CD4-positive, alpha-beta T cell treated with Interleukin-15 for 1 hour (primary cell): ENCODE measurements around the gene APPBP2.
"Not testable (repeated sequence)": the region's sequence is repeated elsewhere in the genome, so short reads cannot be mapped to it uniquely, and the experiment has no call there.

Experiments
- DNase-seq: peaks from one replicate; pipeline ENCODE4 v3.0.0-alpha.2; 2020

The APPBP2 gene

GRCh38 chr17:60428491-60428890, 97.6 kb downstream of the APPBP2 start:
- not testable (repeated sequence) for DNase-seq

DNA sequence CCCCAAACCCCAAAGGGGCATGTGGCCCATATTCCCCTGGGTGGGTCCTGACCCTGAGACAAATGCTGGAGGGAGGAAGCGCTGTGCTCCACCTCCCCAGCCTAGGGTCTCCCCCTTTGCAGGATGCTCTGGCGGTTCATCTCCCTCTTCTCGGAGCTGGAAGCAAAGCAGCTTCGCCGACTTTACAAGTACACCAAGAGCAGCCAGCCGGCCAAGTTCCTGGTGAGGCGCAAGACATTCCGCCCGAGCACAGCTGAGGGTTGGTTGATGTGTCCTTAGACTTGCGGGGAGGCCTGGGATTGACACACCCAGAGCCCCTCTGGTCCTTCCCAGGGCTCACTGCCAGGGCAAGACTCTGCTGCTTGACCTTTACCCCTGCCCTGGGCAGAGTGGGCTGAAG, 99.4 kb downstream of the APPBP2 start:
- DNase-seq = no peak

- no peak for DNase-seq
Observed at GRCh38 chr17:60425626-60426025, 100.4 kb downstream of the APPBP2 start.

DNA sequence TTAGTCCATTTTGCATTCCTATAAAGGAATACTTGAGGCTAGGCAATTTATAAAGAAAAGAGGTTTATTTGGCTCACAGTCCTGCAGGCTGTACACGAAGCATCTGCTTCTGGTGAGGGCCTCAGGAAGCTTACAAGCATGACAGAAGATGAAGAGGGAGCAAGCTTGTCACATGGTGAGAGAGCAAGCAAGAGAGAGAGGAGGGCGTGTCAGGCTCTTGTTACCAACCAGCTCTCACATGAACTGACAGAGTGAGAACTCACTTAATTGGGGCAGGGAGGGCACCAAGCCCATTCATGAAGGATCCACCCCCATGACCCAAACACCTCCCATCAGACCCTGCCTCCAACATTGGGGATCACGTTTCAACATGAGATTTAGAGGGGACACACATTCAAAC, 102.2 kb downstream of the APPBP2 start:
- DNase-seq = no peak

DNA sequence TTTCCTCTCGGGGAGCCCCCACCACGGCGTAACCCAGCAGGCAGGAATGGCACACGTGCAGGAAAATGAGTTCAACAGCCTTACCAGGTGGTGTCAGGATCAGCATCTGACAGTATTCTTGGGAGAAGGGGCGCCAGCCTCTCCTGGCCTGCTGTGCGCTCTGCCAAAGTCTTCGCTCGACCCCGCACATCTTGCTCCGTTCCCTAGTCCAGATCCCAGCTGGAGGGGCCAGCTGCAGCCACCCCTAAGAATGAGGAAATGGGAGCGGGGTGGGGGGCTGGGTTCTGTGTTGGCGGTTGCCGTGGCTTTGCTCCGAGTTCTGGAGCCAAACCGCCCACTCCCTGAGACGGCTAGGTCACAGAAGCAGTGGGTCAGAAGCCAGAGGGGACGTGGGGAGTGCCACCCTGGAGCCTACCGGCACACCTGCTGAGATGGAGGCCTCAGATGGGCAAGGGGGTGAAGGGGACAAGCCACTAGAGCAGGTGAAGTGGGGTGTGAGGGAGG, 103.8 kb downstream of the APPBP2 start, which contains the start of gene CHCT1:
Gene CHCT1 (plus strand): TSS at position 328 of the 504 bp plus-strand sequence. CDS start 104 bp downstream, at position 432.
- no peak for DNase-seq

- peak; percentile 77 for DNase-seq
Observed at GRCh38 chr17:60421273-60422161, 104.5 kb downstream of the APPBP2 start.

GRCh38 chr17:60419875-60420274, 106.2 kb downstream of the APPBP2 start:
- not testable (repeated sequence) for DNase-seq

- not testable (repeated sequence) for DNase-seq
Observed at GRCh38 chr17:60419003-60419402, 107.0 kb downstream of the APPBP2 start.

- no peak for DNase-seq
Observed at GRCh38 chr17:60416368-60416925, 109.6 kb downstream of the APPBP2 start.

- no peak for DNase-seq
Observed at GRCh38 chr17:60415146-60415545, 110.9 kb downstream of the APPBP2 start.

GRCh38 chr17:60412701-60413100, 113.3 kb downstream of the APPBP2 start:
- DNase-seq = no peak

DNA sequence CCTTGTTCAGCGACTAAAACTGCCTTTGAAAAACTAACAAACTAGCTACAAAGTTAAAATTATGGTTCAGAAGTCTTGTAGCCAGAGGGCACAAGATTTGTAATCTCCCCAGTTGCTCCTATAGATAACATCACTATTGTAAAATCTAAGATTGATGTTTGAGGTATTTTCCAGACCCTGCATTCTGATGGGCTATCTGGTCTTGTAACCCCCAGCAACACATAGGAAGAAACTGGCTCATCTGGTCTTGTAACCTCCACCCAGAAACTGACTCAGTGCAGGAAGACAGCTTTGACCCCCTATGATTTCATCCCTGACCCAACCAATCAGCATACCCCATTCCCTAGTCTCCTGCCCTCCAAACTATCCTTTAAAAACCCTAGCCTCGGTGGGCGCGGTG, 116.0 kb downstream of the APPBP2 start:
- DNase-seq = no peak

GRCh38 chr17:60406887-60407286, 119.2 kb downstream of the APPBP2 start:
- no peak for DNase-seq

- DNase-seq = no peak
Observed at GRCh38 chr17:60403962-60404361, 122.1 kb downstream of the APPBP2 start.

DNA sequence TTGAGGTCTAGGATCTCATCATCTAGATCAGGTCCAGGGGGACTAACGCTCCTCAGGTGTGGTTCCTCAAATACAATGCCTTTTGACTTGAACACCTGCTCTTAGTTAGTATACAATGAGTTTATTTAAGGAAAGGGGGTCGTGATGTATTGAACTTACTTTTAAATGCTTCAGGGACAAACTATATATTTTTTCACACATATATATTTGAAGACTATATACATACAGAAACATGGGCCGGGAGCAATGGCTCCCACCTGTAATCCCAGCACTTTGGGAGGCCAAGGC, 122.6 kb downstream of the APPBP2 start:
- no peak for DNase-seq

DNA sequence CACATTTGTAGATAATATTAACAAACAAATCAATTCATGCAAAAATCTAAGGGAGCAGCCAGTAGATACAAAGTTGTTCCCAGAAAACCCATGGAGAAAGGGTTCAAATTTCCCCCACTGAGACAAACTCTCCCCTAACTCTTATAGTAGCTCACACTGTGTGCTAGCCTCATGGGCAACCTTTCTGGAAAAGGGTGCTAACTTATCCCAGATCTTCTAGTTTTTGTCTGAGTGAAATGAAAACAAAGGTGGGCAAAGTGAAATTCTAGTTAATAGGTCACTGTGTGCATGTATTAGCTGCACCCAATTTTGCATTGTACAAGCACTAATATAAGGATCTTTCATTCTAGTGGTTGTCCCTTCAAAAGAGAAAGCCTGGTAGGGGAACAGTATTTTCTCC, 124.2 kb downstream of the APPBP2 start:
- DNase-seq = no peak

DNA sequence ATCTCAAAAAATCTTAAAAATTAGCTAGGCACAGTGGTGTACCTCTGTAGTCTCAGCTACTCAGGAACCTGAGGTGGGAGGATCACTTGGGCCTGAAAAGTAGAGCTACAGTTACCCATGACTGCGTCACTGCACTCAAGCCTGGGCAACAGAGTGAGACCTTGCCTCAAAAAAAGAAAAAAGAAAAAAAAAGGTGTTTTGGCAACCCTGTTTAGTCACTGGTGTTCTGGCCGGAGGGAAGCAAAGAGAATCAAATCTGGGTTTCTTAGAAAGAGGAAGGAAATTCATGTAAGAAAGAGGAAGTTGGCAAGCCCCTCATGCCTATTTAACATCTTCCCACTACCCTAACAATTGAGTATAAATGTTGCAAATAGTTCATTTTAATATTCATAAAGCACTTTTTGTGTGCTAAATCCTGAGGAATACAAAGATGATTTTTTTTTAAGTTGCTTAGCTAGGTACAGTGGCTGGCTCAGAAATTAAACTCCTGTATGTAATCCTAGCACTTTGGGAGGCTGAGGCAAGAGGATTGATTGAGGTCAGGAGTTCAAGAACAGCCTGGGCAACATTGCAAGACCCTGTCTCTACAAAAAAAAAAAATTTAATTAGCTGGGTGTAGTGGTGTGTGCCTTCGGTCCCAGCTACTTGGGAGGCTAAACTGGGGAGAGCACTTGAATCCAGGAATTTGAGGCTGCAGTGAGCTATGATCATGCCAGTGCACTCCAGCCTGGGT, 127.6 kb downstream of the APPBP2 start:
- DNase-seq = peak; percentile 77

GRCh38 chr17:60396412-60396811, 129.6 kb downstream of the APPBP2 start:
- DNase-seq = no peak

DNA sequence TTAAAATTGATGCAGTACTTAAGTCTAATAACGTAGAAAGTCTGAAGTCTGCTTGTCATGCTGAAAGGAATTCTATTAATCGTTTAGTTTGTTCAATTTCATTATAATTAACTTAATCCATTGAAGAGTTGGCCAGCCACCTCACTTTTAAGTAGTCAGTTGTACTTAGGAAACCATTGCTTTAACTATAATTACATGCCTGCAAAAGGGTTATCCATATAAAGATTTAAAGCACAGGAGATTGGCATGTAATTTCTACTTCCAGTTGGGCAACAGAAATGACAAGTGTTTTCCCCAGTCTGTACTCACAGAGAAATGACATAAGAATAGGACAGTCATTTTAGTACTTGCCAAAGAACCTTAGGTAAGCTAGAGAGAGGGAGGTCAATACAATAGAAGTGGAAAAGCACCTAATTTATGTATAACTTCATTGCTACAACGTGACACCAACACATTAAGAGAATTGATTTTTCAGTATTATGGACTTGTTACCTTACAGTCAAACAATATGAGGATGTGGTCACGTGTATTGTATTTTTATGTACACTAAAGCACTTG, 130.5 kb downstream of the APPBP2 start:
- DNase-seq = no peak

- no peak for DNase-seq
Observed at GRCh38 chr17:60393840-60394723, 132.0 kb downstream of the APPBP2 start.
